Neural progenitor cell (in vitro differentiated cells): ENCODE data around the gene CHKB. TPM values are rescaled to one million over a fixed set of nuclear protein-coding genes. Genes with fewer than 3 reads are reported as not detected.

Source experiments
- DNase-seq: peaks from one replicate; pipeline ENCODE4 v3.0.0-alpha.2; 2016; ENCODE audit warnings: low spot score
- H2AFZ ChIP-seq: fragments of 200-600 bp; sonication (generic); replicated peaks from 2 replicates; pipeline ENCODE4 v1.6.1; 2016; ENCODE audit warnings: antibody characterized with exemption
- H3F3A ChIP-seq: fragments of 200-600 bp; sonication (generic); 2 replicates; pipeline ENCODE4 v1.6.1; 2016; ENCODE audit warnings: antibody characterized with exemption, low read depth
- H3K27ac ChIP-seq: fragments of 200-600 bp; sonication (generic); 2 replicates; pipeline ENCODE4 v1.5.1; 2016; ENCODE audit warnings: mild to moderate bottlenecking
- H3K27me3 ChIP-seq: fragments of 200-600 bp; sonication (generic); 2 replicates; pipeline ENCODE4 v1.6.1; 2016; ENCODE audit warnings: mild to moderate bottlenecking, moderate library complexity
- H3K36me3 ChIP-seq: fragments of 200-600 bp; sonication (generic); 2 replicates; pipeline ENCODE4 v1.5.1; 2016
- H3K4me1 ChIP-seq: fragments of 200-600 bp; sonication (generic); 2 replicates; pipeline ENCODE4 v1.6.1; 2016; ENCODE audit warnings: mixed run types
- H3K4me2 ChIP-seq: fragments of 200-600 bp; sonication (generic); 2 replicates; pipeline ENCODE4 v1.6.1; 2016
- H3K4me3 ChIP-seq: fragments of 200-600 bp; sonication (generic); 2 replicates; pipeline ENCODE4 v1.5.1; 2016
- H3K79me2 ChIP-seq: fragments of 200-600 bp; sonication (generic); 2 replicates; pipeline ENCODE4 v1.6.1; 2016; ENCODE audit warnings: low read depth
- H3K9ac ChIP-seq: fragments of 200-600 bp; sonication (generic); 2 replicates; pipeline ENCODE4 v1.6.1; 2016
- H3K9me3 ChIP-seq: fragments of 200-600 bp; sonication (generic); 2 replicates; pipeline ENCODE4 v1.5.1; 2016; ENCODE audit warnings: low read depth
- H4K20me1 ChIP-seq: fragments of 200-600 bp; sonication (generic); 2 replicates; pipeline ENCODE4 v1.6.1; 2016; ENCODE audit warnings: low read depth
- H3K27ac Mint-ChIP-seq: 3 replicates; pipeline ENCODE4 v1.8.0; 2021; ENCODE audit warnings: mixed read lengths
- H3K27me3 Mint-ChIP-seq: 2 replicates; pipeline ENCODE4 v1.8.0; 2022; ENCODE audit warnings: low read depth, mild to moderate bottlenecking, inconsistent platforms, moderate library complexity, mixed read lengths; ENCODE audit not compliant: insufficient read depth
- H3K36me3 Mint-ChIP-seq: 3 replicates; pipeline ENCODE4 v1.8.0; 2021; ENCODE audit warnings: mixed read lengths
- H3K4me1 Mint-ChIP-seq: 3 replicates; pipeline ENCODE4 v1.8.0; 2021; ENCODE audit warnings: mixed read lengths
- H3K4me3 Mint-ChIP-seq: 3 replicates; pipeline ENCODE4 v1.8.0; 2021; ENCODE audit warnings: mild to moderate bottlenecking, moderate library complexity, mixed read lengths
- H3K9me3 Mint-ChIP-seq: 3 replicates; pipeline ENCODE4 v1.8.0; 2020; ENCODE audit warnings: mixed read lengths
- CTCF ChIP-seq: fragments of 200-600 bp; sonication (generic); IDR thresholded peaks from 2 replicates; pipeline ENCODE4 v1.5.1; 2017; ENCODE audit warnings: antibody characterized with exemption, mild to moderate bottlenecking
- EZH2 ChIP-seq: fragments of 200-600 bp; sonication (generic); IDR thresholded peaks from 2 replicates; pipeline ENCODE4 v1.6.1; 2017; ENCODE audit warnings: antibody characterized with exemption, mild to moderate bottlenecking, moderate library complexity
- EZH2phosphoT487 ChIP-seq: fragments of 200-600 bp; sonication (generic); IDR thresholded peaks from 2 replicates; pipeline ENCODE4 v1.6.1; 2017; ENCODE audit warnings: antibody characterized with exemption
- total RNA-seq: library from RNA; depleted of rRNA; stranded (reverse); fragments of >200 nt; gene quantifications from 2 replicates; pipeline ENCODE4 v1.2.3, GENCODE V29; 2015; ENCODE audit warnings: low replicate concordance

The CHKB gene
- total RNA-seq, 1 donor from 2014 or later, result 67.4 TPM

- Histone ChIP-seq H2AFZ (no peak overlapping the region), H3K9ac (no peak overlapping the region), H3K79me2 (peaks cover 12% of the 10 kb centered on the region), H3K27me3 (peaks cover 4% of the 10 kb centered on the region), H4K20me1 (no peaks in the 10 kb centered on the region), H3F3A (peaks cover 19% of the 10 kb centered on the region), H3K4me2 (no peak overlapping the region), H3K27ac (no peak overlapping the region), H3K9me3 (no peaks in the 10 kb centered on the region), H3K4me1 (peaks cover 4% of the 10 kb centered on the region), H3K36me3 (no peaks in the 10 kb centered on the region), H3K4me3 (no peak overlapping the region)
- peaks cover 10% of the 10 kb centered on the region for H3K4me1 Mint-ChIP-seq
- TF ChIP-seq EZH2 (no peak), EZH2phosphoT487 (no peak), CTCF (no peak)
- no peaks in the 10 kb centered on the region for H3K9me3 Mint-ChIP-seq
- no peak overlapping the region for H3K27ac Mint-ChIP-seq
- no peak overlapping the region for H3K4me3 Mint-ChIP-seq
- no peaks in the 10 kb centered on the region for H3K36me3 Mint-ChIP-seq
- peaks cover 8% of the 10 kb centered on the region for H3K27me3 Mint-ChIP-seq
- DNase-seq, result no peak
These were observed 3.1 kb upstream of the CHKB start for GRCh38 chr22:50585781-50586180.

GRCh38 chr22:50585238-50585637 is 2.6 kb upstream of the CHKB start:
- H3K4me1 Mint-ChIP-seq, result peaks cover 10% of the 10 kb centered on the region
- H3K36me3 Mint-ChIP-seq, result peaks cover under 1% of the 10 kb centered on the region
- Histone ChIP-seq H3K36me3 (no peaks in the 10 kb centered on the region), H3K4me1 (peaks cover 4% of the 10 kb centered on the region), H3K79me2 (peaks cover 12% of the 10 kb centered on the region), H2AFZ (no peak overlapping the region), H3K4me3 (no peak overlapping the region), H3K27me3 (peaks cover 4% of the 10 kb centered on the region), H3K27ac (no peak overlapping the region), H4K20me1 (no peaks in the 10 kb centered on the region), H3K9ac (no peak overlapping the region), H3F3A (peaks cover 19% of the 10 kb centered on the region), H3K9me3 (no peaks in the 10 kb centered on the region), H3K4me2 (no peak overlapping the region)
- H3K4me3 Mint-ChIP-seq, result no peak overlapping the region
- DNase-seq, result no peak
- TF ChIP-seq EZH2phosphoT487, result no peak
- TF ChIP-seq CTCF, result no peak
- TF ChIP-seq EZH2, result no peak
- no peak overlapping the region for H3K27ac Mint-ChIP-seq
- H3K27me3 Mint-ChIP-seq, result peaks cover 8% of the 10 kb centered on the region
- no peaks in the 10 kb centered on the region for H3K9me3 Mint-ChIP-seq

- Histone ChIP-seq H4K20me1 (no peaks in the 10 kb centered on the region), H3K27me3 (no peaks in the 10 kb centered on the region), H3K79me2 (peaks cover 12% of the 10 kb centered on the region), H3K4me2 (peak overlapping the region; percentile 79), H3K9me3 (no peaks in the 10 kb centered on the region), H3K9ac (no peak overlapping the region), H3K4me1 (peaks cover 4% of the 10 kb centered on the region), H3K36me3 (no peaks in the 10 kb centered on the region), H3K4me3 (no peak overlapping the region), H3K27ac (no peak overlapping the region), H3F3A (peaks cover 19% of the 10 kb centered on the region), H2AFZ (no peak overlapping the region)
- no peak overlapping the region for H3K27ac Mint-ChIP-seq
- H3K4me1 Mint-ChIP-seq, result peaks cover 10% of the 10 kb centered on the region
- DNase-seq, result no peak
- no peaks in the 10 kb centered on the region for H3K9me3 Mint-ChIP-seq
- peaks cover 8% of the 10 kb centered on the region for H3K27me3 Mint-ChIP-seq
- TF ChIP-seq EZH2, result no peak
- no peak for TF ChIP-seq EZH2phosphoT487
- no peak for TF ChIP-seq CTCF
- H3K4me3 Mint-ChIP-seq, result peak overlapping the region; percentile 94
- peaks cover 5% of the 10 kb centered on the region for H3K36me3 Mint-ChIP-seq
These were observed 1.8 kb upstream of the CHKB start for GRCh38 chr22:50584106-50585096.
